ENCODE results near the gene TXNDC5.

Gene TXNDC5

DNA sequence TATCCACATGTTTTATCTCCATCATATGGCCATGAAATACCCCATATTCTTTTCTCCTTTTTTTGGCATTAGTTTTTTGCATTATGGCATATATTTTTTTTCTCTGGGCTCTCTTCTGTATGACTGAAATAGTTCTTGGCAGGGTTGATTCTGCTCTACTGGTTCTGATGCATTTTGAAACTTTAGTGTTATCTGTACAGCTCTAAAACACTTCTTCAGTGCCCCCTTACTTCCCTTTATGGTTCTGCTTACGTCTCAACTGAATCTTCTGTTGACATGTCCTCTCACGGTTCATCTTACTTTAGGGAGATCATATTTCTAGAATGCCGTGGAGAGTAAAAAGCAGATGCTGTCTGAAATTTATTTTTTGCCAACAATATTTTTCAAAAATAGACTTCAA lies 23.2 kb upstream of the TXNDC5 start:
- TF ChIP-seq SPI1 (IDR thresholded peaks at IDR 0.05; ENCODE audit: borderline replicate concordance, low read depth) (no peak), POLR2AphosphoS5 (IDR thresholded peaks at IDR 0.05; ENCODE audit: low read depth) (no peak), GABPA (IDR thresholded peaks at IDR 0.05; ENCODE audit: low read depth) (no peak)
- TF ChIP-seq, protein P1, sequence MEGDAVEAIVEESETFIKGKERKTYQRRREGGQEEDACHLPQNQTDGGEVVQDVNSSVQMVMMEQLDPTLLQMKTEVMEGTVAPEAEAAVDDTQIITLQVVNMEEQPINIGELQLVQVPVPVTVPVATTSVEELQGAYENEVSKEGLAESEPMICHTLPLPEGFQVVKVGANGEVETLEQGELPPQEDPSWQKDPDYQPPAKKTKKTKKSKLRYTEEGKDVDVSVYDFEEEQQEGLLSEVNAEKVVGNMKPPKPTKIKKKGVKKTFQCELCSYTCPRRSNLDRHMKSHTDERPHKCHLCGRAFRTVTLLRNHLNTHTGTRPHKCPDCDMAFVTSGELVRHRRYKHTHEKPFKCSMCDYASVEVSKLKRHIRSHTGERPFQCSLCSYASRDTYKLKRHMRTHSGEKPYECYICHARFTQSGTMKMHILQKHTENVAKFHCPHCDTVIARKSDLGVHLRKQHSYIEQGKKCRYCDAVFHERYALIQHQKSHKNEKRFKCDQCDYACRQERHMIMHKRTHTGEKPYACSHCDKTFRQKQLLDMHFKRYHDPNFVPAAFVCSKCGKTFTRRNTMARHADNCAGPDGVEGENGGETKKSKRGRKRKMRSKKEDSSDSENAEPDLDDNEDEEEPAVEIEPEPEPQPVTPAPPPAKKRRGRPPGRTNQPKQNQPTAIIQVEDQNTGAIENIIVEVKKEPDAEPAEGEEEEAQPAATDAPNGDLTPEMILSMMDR (IDR thresholded peaks at IDR 0.05; ENCODE audit: insufficient read depth, low read length), result no peak
- TF ChIP-seq, protein P2, sequence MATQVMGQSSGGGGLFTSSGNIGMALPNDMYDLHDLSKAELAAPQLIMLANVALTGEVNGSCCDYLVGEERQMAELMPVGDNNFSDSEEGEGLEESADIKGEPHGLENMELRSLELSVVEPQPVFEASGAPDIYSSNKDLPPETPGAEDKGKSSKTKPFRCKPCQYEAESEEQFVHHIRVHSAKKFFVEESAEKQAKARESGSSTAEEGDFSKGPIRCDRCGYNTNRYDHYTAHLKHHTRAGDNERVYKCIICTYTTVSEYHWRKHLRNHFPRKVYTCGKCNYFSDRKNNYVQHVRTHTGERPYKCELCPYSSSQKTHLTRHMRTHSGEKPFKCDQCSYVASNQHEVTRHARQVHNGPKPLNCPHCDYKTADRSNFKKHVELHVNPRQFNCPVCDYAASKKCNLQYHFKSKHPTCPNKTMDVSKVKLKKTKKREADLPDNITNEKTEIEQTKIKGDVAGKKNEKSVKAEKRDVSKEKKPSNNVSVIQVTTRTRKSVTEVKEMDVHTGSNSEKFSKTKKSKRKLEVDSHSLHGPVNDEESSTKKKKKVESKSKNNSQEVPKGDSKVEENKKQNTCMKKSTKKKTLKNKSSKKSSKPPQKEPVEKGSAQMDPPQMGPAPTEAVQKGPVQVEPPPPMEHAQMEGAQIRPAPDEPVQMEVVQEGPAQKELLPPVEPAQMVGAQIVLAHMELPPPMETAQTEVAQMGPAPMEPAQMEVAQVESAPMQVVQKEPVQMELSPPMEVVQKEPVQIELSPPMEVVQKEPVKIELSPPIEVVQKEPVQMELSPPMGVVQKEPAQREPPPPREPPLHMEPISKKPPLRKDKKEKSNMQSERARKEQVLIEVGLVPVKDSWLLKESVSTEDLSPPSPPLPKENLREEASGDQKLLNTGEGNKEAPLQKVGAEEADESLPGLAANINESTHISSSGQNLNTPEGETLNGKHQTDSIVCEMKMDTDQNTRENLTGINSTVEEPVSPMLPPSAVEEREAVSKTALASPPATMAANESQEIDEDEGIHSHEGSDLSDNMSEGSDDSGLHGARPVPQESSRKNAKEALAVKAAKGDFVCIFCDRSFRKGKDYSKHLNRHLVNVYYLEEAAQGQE (IDR thresholded peaks at IDR 0.05; ENCODE audit: insufficient replicate concordance, low read depth), result no peak
- no peak overlapping the region for H3K4me3 ChIP-seq (replicated peaks; ENCODE audit: insufficient read depth, low read length)
- H3K27me3 ChIP-seq (ENCODE audit: insufficient read depth, poor library complexity, severe bottlenecking), result no peaks in the 10 kb centered on the region
- H3K27ac ChIP-seq (replicated peaks), result no peak overlapping the region
- no peak for DNase-seq (ENCODE audit: low read depth in 1 of 2, low spot score in 1 of 2)

DNA sequence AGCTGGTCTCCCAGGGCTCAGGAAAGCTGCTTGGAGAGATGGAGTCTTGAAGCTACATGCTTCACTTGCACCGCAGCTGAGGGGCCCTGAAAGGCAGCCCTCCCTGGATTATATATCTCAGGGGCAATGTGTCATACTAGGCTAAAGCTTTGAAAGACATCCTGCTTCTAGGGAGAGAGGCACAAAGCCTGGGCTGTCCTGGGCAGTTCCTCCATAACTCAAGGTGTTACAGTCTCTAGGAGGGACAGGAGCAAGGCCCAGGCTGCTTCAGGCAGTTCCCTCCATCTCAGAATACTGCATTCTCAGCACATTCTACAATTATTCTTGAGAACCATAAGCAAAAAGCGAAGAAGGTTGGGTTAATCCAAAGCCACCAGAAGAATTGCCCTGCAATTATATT lies 22.0 kb upstream of the TXNDC5 start:
- TF ChIP-seq GABPA (IDR thresholded peaks at IDR 0.05; ENCODE audit: low read depth) (no peak), SPI1 (IDR thresholded peaks at IDR 0.05; ENCODE audit: borderline replicate concordance, low read depth) (no peak), POLR2AphosphoS5 (IDR thresholded peaks at IDR 0.05; ENCODE audit: low read depth) (no peak)
- TF ChIP-seq, protein P2 (IDR thresholded peaks at IDR 0.05; ENCODE audit: insufficient replicate concordance, low read depth), result no peak
- TF ChIP-seq, protein P1 (IDR thresholded peaks at IDR 0.05; ENCODE audit: insufficient read depth, low read length), result no peak
- H3K27ac ChIP-seq (replicated peaks), result no peak overlapping the region
- DNase-seq (ENCODE audit: low read depth in 1 of 2, low spot score in 1 of 2), result no peak
- no peak overlapping the region for H3K4me3 ChIP-seq (replicated peaks; ENCODE audit: insufficient read depth, low read length)
- H3K27me3 ChIP-seq (ENCODE audit: insufficient read depth, poor library complexity, severe bottlenecking), result no peaks in the 10 kb centered on the region

DNA sequence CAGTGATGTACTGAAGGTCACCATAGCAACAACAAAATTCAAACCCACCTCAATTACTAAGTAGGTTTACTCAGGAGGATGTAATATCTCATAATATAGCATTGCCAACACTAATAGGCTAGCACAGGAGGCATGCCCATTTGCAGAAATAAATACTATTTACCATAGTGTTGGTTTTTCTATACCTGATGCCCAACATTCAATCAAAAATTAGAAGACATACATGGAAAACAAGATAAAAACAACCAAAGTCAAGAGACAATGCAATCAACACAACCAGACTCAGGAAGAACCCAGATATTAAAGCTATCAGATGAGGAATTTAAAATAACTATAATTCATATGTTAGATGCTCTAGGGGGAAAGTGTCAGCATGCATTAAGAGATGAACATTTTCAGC lies 14.3 kb upstream of the TXNDC5 start:
- H3K27me3 ChIP-seq (ENCODE audit: insufficient read depth, poor library complexity, severe bottlenecking), result no peaks in the 10 kb centered on the region

More for the DNA sequence above, 14.3 kb upstream of the TXNDC5 start:
- H3K4me3 ChIP-seq (replicated peaks; ENCODE audit: insufficient read depth, low read length), result no peak overlapping the region
- no peak for DNase-seq (ENCODE audit: low read depth in 1 of 2, low spot score in 1 of 2)
- no peak overlapping the region for H3K27ac ChIP-seq (replicated peaks)
- TF ChIP-seq GABPA (IDR thresholded peaks at IDR 0.05; ENCODE audit: low read depth) (no peak), SPI1 (IDR thresholded peaks at IDR 0.05; ENCODE audit: borderline replicate concordance, low read depth) (no peak), POLR2AphosphoS5 (IDR thresholded peaks at IDR 0.05; ENCODE audit: low read depth) (no peak)
- TF ChIP-seq, protein P2 (IDR thresholded peaks at IDR 0.05; ENCODE audit: insufficient replicate concordance, low read depth), result no peak
- TF ChIP-seq, protein P1 (IDR thresholded peaks at IDR 0.05; ENCODE audit: insufficient read depth, low read length), result no peak

Measured in HL-60 (cell line).